ENCODE results near the gene CLMN. TPM values are rescaled to one million over a fixed set of nuclear protein-coding genes. Genes with fewer than 3 reads are reported as not detected.

Gene CLMN
- total RNA-seq, 2 donors from 2014 or later = 125 to 135 TPM

- ATAC-seq = no peak
- no peak for DNase-seq
- intact Hi-C loops (cut with DNase I, micrococcal nuclease) = no loop called here
Observed at GRCh38 chr14:95174184-95174792, 145.4 kb downstream of the CLMN start.

DNA sequence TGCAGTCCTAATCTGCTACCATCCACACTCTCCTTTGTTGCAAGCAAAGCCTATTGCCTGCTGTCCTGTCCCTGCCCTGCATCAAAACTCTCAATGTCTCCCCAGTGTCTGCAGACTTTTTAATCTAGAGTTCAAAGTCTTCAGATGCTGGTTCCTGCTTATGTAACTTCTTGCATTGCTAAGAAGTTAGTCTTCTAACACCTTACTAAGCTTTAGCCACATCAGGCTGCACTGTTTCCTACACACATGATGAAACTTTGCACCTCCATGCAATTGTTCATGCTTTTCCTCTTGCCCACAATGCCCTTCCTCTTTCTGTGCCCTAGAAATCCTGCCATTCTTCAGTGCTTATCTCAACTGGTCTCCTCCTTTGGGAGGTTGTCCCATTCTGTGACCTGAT, 146.2 kb downstream of the CLMN start:
- ATAC-seq = peak; percentile 90
- intact Hi-C loops (cut with DNase I, micrococcal nuclease) = no loop called here
- no peak for DNase-seq

DNA sequence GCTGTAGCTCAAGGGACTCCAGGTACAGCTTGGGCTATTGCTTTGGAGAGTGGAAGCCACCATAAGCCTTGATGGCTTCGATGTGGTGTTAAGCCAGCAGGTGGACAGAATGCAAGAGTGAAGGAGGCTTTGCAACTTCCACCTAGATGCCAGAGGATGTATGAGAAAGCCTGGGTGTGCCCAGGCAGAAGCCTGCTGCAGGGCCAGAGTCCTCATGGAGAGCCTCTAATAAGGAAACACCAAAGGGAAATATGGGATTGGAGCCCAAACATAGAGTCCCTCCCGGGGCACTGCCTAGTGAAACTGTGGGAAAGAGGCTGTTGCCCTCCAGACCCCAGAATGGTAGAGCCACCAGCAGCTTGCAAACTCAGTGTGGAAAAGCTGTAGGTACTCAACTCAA, 152.5 kb downstream of the CLMN start:
- DNase-seq = no peak

GRCh38 chr14:95165517-95165916, 154.2 kb downstream of the CLMN start:
- no peak for ATAC-seq
- intact Hi-C loops (cut with DNase I, micrococcal nuclease) = no loop called here

More for the DNA sequence above, 152.5 kb downstream of the CLMN start:
- intact Hi-C loops (cut with DNase I, micrococcal nuclease) = no loop called here
- ATAC-seq = peak; percentile 94

DNA sequence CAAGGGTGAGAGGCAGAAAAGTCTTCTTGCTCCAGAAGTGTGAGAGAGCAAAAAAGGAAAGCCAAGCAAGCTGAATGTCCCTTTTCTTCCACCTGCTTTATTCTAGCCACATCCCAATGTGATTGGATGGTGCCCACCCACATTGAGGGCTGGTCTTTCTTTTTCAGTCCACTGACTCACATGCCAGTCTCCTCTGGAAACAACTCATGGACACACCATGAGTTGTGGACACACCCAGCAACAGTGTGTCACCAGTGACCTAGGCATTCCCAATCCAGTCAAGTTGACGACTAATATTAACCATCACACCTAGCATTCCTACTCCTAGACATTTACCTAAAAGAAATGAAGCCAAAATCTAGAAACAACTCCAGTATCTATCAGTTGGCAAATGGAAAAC, 155.2 kb downstream of the CLMN start:
- DNase-seq (no peak), ATAC-seq (no peak)
- intact Hi-C loops (cut with DNase I, micrococcal nuclease) = no loop called here

More at GRCh38 chr14:95165517-95165916, 154.2 kb downstream of the CLMN start:
- DNase-seq = no peak

DNA sequence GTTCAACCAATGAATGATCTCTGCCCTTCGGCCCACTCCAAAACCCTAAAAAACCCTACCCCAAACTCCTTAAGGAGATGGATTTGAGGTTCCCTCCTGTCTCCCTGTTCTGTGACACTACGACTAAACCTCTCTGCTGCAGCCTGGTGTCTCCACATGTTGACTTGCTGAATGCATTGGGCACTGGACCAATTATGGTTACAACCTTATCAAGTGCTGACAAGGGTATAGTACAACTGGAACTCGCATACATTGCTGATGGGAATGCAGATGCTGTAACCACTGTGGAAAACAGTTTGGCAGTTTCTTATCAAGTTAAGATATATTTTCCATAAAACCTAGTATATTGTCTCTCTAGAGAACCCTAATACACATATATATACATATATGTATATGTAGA, 156.0 kb downstream of the CLMN start:
- intact Hi-C loops (cut with DNase I, micrococcal nuclease) = no loop called here
- ATAC-seq (no peak), DNase-seq (no peak)

GRCh38 chr14:95163132-95163531, 156.6 kb downstream of the CLMN start:
- DNase-seq (no peak), ATAC-seq (no peak)
- intact Hi-C loops (cut with DNase I, micrococcal nuclease) = no loop called here

DNA sequence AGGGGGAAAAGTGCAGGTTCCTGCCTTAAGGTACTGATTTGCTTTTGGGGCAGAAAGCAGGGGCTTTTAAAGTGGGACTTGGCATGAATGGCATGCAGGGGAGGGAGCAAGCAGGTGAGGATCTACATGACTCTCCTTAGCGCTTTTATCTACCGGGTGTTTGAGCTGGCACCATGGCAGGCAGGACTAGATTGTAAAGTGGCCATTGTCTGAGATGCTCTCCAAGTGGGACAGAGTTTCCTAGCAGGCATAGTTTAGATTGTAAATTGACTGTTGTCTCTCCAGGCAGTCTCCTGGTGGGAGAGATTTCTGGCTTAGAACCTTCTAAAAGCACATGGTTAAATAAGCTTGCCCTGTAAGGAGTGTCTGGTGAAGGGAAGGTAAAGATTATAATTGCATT, 157.1 kb downstream of the CLMN start:
- ATAC-seq (no peak), DNase-seq (no peak)
- intact Hi-C loops (cut with DNase I, micrococcal nuclease) = no loop called here

GRCh38 chr14:95157327-95158189, 162.2 kb downstream of the CLMN start, which contains the start of gene DICER1:
DICER1 (minus strand) TSS chr14:95157529; CDS start chr14:95133458, 24,071 bp downstream.
- peak; percentile 96 to 98 for DNase-seq
- ATAC-seq = peak; percentile 89
- intact Hi-C loops (cut with DNase I, micrococcal nuclease) = no loop called here

- peak; percentile 43 for ATAC-seq
- no peak for DNase-seq
- intact Hi-C loops (cut with DNase I, micrococcal nuclease) = no loop called here
Observed at GRCh38 chr14:95157048-95157326, 162.7 kb downstream of the CLMN start.

DNA sequence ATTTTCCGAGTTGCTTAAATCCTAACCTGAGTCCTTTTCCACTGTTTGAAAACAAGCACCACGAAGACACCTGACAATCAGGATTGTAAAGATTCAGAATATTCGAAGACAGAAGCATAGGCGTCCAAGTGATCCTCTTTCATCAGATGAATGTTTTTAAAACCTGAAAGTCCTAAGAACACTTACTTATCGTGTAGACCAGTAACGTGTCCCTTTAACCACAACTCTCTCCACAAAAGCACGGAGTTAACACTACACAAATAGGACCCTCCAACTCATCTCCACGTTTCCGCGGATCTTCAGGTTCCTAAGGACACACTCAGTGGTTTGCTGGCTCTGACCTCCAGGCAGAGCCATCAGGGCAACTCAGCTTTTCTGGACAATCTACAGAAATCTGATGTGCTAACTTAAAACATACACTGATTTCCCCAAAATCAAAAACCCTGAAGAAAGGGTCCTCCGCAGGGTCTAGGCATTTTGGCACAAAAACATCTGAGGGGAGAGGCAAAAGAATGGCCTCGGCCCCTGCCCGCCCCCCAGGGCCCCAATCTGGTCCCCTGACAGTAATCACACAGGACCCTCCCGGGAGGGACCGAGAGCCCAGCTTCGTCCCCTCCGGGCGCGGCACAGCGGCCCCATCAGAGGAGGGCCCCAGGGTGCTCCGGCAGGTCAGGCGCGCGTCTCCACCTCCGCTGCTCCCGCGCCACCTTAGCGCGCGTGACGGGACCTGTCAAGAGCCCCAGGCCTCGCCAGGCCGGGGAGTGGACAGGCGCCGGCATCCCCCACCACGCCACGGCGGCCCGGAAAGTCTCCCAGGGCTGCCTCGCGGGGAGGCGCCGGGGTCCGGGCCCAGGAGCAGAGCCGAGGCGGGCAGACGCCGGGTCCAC, 163.3 kb downstream of the CLMN start:
- intact Hi-C loops (cut with DNase I, micrococcal nuclease) = no loop called here
- peak; percentile 38 for ATAC-seq
- DNase-seq = peak; percentile 37 to 66

DNA sequence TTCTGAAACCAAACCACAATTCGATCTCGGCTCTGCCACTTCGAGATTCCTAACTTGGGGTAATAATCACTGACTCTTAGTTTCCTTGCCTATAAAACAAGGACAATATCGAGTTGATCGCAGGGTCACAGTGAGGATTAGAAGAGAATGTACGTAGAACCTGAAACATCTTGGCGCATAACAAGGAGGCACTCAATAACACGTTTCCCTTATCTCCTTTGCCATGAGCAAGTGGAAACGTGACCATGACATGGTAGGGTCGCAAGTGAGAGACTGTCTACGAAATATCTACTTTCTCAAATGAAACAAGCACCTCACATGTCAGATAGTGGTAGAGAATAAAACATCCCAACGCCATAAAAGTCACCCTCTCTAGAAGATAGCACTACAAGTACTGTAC, 164.7 kb downstream of the CLMN start:
- DNase-seq = no peak
- intact Hi-C loops (cut with DNase I, micrococcal nuclease) = no loop called here
- no peak for ATAC-seq

- intact Hi-C loops (cut with DNase I, micrococcal nuclease) = no loop called here
- DNase-seq = no peak
- no peak for ATAC-seq
Observed at GRCh38 chr14:95153866-95154265, 165.8 kb downstream of the CLMN start.

DNA sequence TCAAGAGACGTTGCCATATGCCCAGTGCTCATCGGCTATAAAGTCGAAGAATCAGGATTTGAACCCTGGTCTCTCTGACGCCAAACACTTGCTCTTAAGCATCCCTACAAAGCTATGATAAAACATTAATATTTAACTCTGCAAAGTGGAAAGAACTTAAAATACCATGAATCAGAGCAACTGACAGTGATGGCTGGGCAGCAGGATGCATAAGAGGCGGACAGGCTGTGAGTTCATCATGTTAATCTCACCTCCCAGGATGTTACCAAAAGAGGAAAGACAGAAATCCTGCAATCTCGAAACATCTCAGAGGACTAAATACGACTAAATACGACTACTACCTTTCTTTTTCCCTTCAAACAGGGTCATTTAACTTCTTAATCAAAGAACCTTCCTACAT, 168.1 kb downstream of the CLMN start:
- ATAC-seq (no peak), DNase-seq (no peak)
- intact Hi-C loops (cut with DNase I, micrococcal nuclease) = no loop called here

GRCh38 chr14:95150910-95151309, 168.8 kb downstream of the CLMN start:
- DNase-seq (no peak), ATAC-seq (no peak)
- intact Hi-C loops (cut with DNase I, micrococcal nuclease) = no loop called here

DNA sequence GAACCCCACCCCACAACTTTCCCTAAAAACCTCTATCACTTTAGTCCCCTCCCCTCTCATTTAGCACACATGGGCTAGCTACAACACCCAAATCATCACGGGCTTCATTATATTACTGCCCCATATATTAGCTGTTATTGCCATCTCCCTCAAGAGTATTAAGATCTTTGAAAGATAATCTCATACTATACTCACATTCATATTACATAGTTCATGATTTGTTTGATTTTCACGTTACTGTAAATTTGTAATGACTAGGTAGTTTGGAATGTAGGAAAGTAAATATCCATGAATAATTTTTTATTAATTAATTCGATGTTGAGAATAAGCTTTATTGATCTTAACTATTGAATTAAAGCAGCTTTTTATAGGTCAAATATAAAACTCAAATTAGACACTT, 170.3 kb downstream of the CLMN start:
- ATAC-seq (no peak), DNase-seq (no peak)
- intact Hi-C loops (cut with DNase I, micrococcal nuclease) = no loop called here

- no peak for DNase-seq
- intact Hi-C loops (cut with DNase I, micrococcal nuclease) = no loop called here
- no peak for ATAC-seq
Observed at GRCh38 chr14:95147597-95147996, 172.1 kb downstream of the CLMN start.

DNA sequence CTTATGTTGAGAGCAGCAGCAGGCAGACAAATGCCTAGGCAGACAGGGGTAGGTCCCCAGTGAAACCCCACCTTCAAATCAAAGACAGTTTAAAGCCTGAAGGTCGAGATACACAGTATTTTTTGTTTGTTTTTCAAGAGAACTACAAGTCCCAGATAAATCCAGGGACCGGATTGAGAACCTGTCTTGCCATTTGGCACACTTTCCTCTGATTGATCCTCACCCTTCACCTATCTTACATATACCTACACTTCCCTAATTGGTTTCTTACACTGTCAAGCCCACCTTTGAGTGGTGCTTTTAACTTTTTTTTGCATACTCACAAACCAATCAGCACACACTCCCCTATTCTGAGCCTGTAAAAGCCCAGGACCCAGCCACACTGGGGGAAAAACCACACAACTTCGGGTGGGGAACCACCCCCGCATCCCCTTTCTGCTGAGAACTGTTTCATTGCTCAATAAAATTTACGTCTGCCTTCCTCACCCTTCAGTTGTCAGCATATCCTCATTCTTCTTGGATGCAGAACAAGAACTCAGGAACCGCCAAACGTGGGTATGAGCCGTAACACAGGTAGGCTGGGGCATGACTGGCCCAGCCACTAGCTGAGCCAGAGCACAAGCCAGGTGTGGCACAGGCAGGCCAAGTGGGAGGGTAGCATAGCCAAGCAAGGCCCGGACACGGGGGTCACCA, 173.5 kb downstream of the CLMN start:
- ATAC-seq (peak; percentile 91), DNase-seq (peak; percentile 65 to 81)

GRCh38 chr14:95144849-95145248, 174.9 kb downstream of the CLMN start:
- ATAC-seq = no peak
- intact Hi-C loops (cut with DNase I, micrococcal nuclease) = no loop called here
- no peak for DNase-seq

More for the DNA sequence above, 173.5 kb downstream of the CLMN start:
- intact Hi-C loops (cut with DNase I, micrococcal nuclease) = no loop called here
